Right atrium auricular region (tissue), 2 donors: ENCODE results near the gene SIGLECL1. TPM values are rescaled to one million over a fixed set of nuclear protein-coding genes. Genes with fewer than 3 reads are reported as not detected.

ENCODE experiments used
- DNase-seq: peaks from one replicate; pipeline ENCODE4 v3.0.0-alpha.2; 2019; ENCODE audit warnings: low spot score
- H3K27ac ChIP-seq, 2 donors: fragments of 200-600 bp; sonication (generic); 1 replicate in 1 of 2; 2 replicates in 1 of 2; pipeline ENCODE4 v1.5.1; 2016 to 2019
- H3K27me3 ChIP-seq, 2 donors: fragments of 200-600 bp; sonication (generic); one replicate each; pipeline versions ENCODE4 v1.5.1 to v1.6.0; 2017 to 2019
- H3K36me3 ChIP-seq: fragments of 200-600 bp; sonication (generic); one replicate; pipeline ENCODE4 v1.5.1; 2016
- H3K4me1 ChIP-seq, 2 donors: fragments of 200-600 bp; sonication (generic); one replicate each; pipeline versions ENCODE4 v1.5.1 to v1.6.0; 2017 to 2019
- H3K4me3 ChIP-seq, 2 donors: fragments of 200-600 bp; sonication (generic); 1 replicate in 1 of 2; 2 replicates in 1 of 2; pipeline ENCODE4 v1.5.1; 2017 to 2019; ENCODE audit warnings: mild to moderate bottlenecking in 1 of 2, moderate library complexity in 1 of 2
- H3K9me3 ChIP-seq, 2 donors: fragments of 200-600 bp; sonication (generic); one replicate each; pipeline ENCODE4 v1.5.1; 2019
- CTCF ChIP-seq, 2 donors: fragments of 200-600 bp; sonication (generic); IDR thresholded peaks; one replicate each; pipeline ENCODE4 v1.5.1; 2019; ENCODE audit warnings: antibody characterized with exemption in 2 of 2
- total RNA-seq, 2 donors: library from RNA; depleted of rRNA; stranded (reverse); fragments of >200 nt; gene quantifications; one replicate each; pipeline ENCODE4 v1.1.0, GENCODE V29; 2016

Gene SIGLECL1
- total RNA-seq = not detected

DNA sequence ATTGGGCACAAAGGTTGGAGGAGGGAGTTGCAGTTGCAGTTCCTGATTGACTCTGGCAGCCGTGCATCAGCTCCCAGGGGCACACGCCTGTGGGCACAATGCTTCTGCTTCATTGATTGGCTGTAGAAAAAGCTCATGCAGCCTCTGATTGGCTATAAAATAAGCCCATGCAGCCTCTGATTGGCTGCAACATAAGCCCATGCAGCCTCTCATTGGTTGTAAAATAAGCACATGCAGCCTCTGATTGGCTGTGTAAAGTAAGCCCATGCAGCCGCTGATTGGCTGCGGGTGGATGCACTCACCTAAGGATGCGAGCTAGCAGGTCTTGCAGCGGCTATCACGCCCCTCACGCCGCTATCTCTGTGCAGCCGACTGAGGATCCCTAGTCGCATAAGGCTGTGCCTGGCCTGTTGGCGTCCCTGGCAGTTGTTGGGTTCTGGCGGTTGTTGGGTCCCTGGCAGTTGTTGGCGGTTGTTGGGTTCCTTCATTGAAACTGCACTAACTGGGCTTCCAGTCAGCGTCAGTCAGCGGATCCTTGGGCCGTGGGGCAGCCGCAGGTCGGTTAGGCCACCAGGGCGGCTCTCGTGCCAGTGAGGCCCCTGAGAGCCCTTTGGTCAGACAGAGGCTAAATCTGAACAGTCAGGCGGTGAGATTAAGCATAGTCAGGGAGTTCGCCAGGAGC lies at the start of gene SIGLECL1:
Gene SIGLECL1 (plus strand): TSS at position 295 of the 682 bp plus-strand sequence. CDS start 12,993 bp downstream, outside the sequence.
- H3K4me1 ChIP-seq = no peaks in the 10 kb centered on the region
- DNase-seq = no peak

DNA sequence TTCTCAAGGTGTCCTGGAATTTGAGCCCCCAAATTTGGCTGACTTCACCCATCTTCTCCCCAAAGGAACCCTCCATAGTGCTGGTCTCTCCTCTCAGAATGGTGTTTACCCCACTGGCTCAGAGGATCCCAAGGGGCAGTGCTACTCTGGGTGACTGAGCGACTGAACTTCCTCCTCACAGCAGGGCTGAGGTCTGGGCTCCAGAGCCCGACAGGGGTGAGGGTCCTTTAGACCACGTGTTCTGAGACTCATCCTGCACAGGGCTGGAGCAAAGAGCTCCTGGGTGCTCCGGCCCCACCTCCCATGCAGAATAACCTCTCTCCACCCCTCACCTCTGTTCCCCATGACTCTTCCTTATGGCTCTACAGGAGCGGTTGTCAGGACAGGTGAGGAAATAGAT lies 49.2 kb upstream of the SIGLECL1 start:
- Histone ChIP-seq H3K36me3 (no peaks in the 10 kb centered on the region), H3K9me3 (no peaks in the 10 kb centered on the region), H3K4me3 (no peak overlapping the region), H3K27me3 (no peaks in the 10 kb centered on the region), H3K27ac (no peak overlapping the region), H3K4me1 (no peaks in the 10 kb centered on the region)
- DNase-seq = no peak
- no peak for TF ChIP-seq CTCF (IDR thresholded peaks at IDR 0.05)

More for the DNA sequence above, at the start of gene SIGLECL1:
- H3K36me3 ChIP-seq = no peaks in the 10 kb centered on the region
- H3K4me3 ChIP-seq = no peak within 1 kb of the TSS
- no peaks in the 10 kb centered on the region for H3K9me3 ChIP-seq
- H3K27me3 ChIP-seq = no peaks in the 10 kb centered on the region
- no peak within 1 kb of the TSS for H3K27ac ChIP-seq
- no peak for TF ChIP-seq CTCF (IDR thresholded peaks at IDR 0.05)

- Histone ChIP-seq H3K27me3 (no peaks in the 10 kb centered on the region), H3K27ac (no peak overlapping the region), H3K4me1 (no peaks in the 10 kb centered on the region), H3K36me3 (no peaks in the 10 kb centered on the region), H3K9me3 (no peaks in the 10 kb centered on the region), H3K4me3 (no peak overlapping the region)
- no peak for DNase-seq
- TF ChIP-seq CTCF (IDR thresholded peaks at IDR 0.05) = no peak
Measured at GRCh38 chr19:51203916-51204315, 47.0 kb upstream of the SIGLECL1 start.

GRCh38 chr19:51204321-51204720 lies 46.6 kb upstream of the SIGLECL1 start:
- no peak for DNase-seq
- H3K27ac ChIP-seq = no peak overlapping the region

DNA sequence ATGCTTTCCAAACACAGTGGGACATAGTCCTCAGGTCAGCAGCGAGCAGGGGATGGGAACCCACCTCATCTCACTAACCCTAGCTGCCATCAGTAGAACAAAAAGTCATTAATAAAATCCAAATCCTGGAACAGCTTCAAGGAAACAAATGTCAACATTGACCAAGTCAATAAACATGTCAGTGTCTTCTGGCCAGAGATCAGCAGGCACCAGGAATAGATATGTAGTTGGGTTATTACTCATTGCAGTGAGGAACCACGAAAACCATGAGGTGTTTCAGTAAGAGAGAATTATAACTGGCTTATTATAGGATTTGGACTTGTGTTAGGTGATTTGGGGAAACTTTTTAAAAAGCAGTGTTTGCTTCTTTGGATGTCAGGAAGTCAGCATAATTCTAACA lies 43.1 kb upstream of the SIGLECL1 start:
- no peak for DNase-seq
- Histone ChIP-seq H3K36me3 (no peaks in the 10 kb centered on the region), H3K27me3 (no peaks in the 10 kb centered on the region), H3K27ac (no peak overlapping the region), H3K4me3 (no peak overlapping the region), H3K9me3 (no peaks in the 10 kb centered on the region), H3K4me1 (no peaks in the 10 kb centered on the region)
- no peak for TF ChIP-seq CTCF (IDR thresholded peaks at IDR 0.05)

More at GRCh38 chr19:51204321-51204720, 46.6 kb upstream of the SIGLECL1 start:
- Histone ChIP-seq H3K4me1 (no peaks in the 10 kb centered on the region), H3K27me3 (no peaks in the 10 kb centered on the region), H3K4me3 (no peak overlapping the region), H3K36me3 (no peaks in the 10 kb centered on the region), H3K9me3 (no peaks in the 10 kb centered on the region)
- TF ChIP-seq CTCF (IDR thresholded peaks at IDR 0.05) = no peak
